ENCODE measurements around the gene AKR1B1.

GRCh38 chr7:134462337-134462925 lies 3.5 kb upstream of the AKR1B1 start:
- TF ChIP-seq EZH2 (IDR thresholded peaks at IDR 0.05; ENCODE audit: insufficient read depth, poor library complexity, severe bottlenecking): no peak
- TF ChIP-seq EZH2phosphoT487 (IDR thresholded peaks at IDR 0.05; ENCODE audit: insufficient read depth, low read depth): no peak

All from GM23248 (cell line).